Endometrium (tissue), 2 donors: ENCODE measurements around the gene ANO4.
A peak's percentile ranks its signal among the peaks of the same experiment; 100 is the strongest.
"Not testable (repeated sequence)": the region's sequence is repeated elsewhere in the genome, so short reads cannot be mapped to it uniquely, and the experiment has no call there.

Experiments
- FAIRE-seq: peaks from 2 replicates; lab custom pipeline; 2012; peaks lifted over from hg19 to GRCh38; lab: Jason Lieb, UNC
- donor health status: control.
- donor health status: control.

ANO4 gene

DNA sequence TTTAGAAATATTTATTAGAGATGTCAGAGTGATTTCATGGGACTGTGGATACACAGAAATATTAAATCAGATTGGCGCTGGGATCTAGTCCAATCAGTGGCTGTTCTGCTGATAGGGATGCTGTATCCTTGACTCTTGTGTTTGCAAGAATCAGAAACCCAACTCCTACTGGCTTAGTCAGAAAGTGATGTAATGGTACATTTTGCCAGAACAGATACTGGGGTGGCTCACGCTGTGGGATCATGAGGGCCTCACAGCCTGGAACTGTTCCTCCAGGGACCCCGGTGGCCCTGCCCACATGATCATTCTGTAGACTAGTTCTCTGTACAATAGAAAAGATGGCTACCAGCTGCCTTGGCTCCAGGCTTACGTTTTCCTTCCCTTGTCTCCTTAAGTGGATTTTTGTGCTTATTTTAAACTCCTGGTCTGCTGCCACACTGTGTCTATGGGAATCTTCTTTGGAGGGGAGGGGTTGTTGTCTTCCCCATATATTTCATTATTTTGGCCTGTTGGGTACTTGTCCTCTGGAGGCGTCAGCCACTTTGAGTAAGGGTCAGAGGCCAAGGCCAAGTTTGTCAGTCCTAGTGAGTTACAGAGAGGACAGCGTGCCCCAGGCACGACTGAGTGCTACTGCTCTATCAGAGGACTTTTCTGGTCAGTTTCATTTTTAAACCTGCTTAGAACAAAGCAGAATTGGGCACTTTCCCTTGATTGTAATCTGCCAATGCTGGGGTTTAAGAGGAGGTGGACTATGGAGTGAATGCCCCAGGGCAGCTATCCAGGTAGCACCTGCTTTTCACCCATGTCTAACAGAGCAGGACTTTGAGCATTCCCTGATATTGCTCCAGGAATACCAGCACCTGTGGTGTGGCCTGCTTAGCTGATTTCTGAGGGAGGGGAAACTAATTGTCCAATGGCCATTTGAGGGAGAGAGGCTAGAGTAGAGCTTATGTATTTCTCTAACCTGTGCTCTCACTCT is 251.2 kb downstream of the ANO4 start:
- no peak for FAIRE-seq

DNA sequence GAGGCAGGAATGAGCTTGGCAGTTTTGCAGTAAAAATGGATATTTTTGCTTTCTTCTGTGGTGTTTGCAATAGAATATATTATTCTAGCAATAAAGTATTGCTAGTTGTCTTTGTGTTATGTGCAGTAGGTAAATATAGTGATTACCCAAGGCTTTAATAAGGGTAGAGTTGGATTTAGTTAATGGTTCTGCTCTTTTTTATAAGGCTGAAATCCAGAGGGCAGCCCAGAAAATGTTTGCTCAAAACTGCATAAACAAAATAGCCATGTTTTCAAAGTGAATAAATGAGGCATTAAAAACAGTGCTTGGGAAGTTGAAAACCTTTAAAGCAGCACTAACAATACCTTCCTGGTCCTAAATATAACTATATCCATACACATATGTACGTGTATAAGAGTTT is 253.1 kb downstream of the ANO4 start:
- FAIRE-seq = peak; percentile 37

DNA sequence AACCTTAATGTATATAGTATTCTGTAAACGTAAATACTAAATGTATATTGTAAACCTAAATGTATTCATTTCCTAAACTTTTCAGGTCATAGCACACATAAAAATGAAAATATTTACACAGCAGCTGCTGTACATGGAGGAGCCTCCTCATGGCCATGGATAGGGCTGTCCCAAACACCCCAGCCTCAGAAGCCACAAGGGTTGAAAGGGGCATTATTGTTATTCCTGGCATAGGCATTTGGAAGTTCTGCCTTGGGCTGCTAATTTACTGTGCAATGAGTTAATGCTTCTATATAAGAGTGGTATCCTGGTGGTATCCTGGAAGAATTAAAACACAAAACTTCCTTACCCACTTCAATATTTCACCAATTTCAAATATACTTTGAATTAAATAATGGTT is 256.1 kb downstream of the ANO4 start:
- FAIRE-seq = no peak

DNA sequence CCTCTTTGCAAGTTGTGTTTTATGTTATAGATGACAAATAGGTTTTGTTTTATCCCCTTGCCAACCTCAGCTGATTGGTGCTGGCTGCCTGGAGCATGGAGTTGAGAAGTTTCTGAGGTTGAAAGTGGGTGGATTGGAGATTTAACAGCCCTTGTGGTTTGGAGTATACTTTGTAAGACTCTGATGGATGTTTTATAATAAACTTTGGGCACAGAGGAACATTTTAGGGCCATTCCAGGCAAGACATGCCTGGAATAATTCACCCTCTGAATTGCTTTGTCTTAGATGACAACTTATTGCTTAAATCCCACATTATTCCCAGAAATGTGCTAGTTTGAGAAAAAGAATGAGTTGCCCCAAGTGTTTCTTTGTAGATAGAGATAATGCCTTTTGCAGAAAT is 256.6 kb downstream of the ANO4 start:
- FAIRE-seq = no peak

DNA sequence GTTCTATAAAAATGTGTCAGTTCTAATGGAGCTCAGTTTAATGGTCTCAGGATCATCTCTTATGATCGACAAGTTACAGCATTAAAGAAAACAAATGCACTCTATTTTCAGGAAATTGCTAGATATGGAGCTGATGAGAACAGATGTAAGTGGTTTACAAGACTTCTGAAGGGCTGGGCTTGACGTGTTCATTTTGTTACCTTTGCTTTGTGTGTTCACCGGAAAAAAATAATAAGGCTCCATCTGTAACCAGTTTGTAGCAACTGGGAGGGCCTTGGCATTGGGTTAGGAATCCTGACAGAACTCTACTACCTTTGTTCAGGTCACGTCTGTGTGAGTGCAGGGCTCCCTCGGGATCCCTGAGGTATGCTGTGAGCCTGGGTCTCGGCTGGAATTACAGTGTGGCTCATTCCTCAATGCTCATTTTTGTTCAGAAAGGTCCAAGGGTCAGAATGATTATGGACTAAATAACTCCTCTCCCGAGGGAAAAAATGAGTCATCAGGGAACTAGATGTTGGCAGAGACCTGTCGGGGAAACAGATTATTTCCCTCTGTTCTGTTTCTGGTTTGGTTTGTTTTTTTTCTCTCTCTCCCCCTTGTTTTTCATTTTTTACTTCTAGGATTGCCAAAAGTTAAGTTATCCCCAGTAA is 257.4 kb downstream of the ANO4 start:
- peak; percentile 99 for FAIRE-seq

DNA sequence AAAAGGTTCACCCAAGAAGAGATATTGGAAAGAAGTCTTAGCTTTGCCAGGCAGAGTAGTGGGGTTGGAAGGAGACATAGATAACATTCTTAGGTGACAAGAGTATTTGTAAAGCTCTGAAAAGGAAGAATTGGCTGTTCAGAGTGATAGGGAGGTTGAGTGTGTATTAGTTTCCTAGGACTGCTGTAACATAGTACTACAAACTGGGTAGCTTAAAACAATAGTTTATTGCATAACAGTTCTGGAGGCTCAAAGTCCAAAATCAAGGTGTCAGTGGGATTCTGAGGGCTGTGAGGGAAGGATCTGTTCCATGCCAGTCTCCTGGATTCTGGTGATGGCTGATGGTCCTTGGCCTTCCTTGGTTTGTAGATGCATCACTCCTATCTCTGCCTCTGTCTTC is 258.6 kb downstream of the ANO4 start:
- FAIRE-seq = no peak

DNA sequence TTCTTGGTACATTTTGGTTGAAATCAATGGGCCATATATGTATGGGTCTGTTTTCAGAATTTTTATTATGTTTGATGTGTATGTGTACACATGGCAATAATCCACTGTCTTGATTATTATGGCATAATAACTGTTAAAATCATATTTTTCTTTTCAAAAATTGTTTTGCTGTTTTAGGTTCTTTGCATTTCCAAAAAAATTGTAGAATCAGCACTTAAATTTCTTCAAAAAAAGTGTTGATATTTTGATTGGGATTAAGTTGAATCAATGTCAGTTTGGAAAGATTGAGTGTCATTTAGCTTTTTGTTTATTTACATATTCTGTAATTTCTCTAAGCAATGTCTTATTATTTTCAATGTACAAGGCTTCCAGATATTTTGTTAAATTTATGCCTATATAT is 261.4 kb downstream of the ANO4 start:
- peak; percentile 26 for FAIRE-seq

DNA sequence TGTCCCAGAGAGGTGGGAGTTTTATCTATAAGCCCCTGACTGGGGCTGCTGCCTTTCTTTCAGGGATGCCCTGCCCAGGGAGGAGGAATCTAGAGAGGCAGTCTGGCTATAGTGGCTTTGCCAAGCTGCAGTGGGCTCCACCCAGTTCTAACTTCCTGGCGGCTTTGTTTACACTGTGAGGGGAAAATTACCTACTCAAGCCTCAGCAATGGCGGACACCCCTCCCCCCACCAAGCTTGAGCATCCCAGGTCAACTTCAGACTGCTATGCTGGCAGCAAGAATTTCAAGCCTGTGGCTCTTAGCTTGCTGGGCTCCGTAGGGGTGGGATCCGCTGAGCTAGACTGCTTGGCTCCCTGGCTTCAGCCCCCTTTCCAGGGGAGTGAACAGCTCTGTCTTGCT is 267.9 kb downstream of the ANO4 start:
- not testable (repeated sequence) for FAIRE-seq

DNA sequence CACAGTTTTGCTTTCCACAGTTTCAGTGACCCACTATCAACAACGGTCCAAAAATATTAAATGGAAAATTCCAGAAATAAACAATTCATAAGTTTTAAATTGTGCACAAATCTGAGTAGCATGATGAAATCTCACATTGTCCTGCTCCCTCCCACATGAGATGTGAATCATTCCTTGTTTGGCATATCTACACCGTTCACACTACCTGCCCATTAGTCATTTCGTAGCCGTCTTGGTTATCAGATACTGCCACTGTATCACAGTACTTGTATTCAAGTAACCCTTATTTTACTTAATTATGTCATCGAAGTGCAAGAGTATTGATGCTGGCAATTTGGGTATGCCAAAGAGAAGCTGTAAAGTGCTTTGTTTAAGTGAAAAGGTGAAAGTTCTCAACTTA is 270.1 kb downstream of the ANO4 start:
- FAIRE-seq = no peak

DNA sequence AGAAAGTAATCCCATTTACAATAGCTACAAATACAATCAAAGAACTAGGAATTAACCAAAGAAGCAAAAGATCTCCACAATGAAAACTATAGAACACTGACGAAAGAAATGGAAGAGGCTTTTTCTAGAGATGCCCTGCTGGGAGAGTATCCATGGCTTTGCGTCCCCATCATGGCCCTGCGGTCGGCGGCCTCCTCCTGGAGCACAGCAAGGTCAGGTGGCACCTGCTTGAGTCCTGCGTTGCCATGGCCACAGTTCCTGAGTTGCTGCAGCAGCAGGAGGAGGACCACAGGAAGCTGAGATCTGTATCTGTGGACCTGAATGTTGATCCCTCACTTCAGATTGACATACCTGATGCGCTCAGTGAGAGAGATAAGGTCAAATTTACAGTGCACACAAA is 271.9 kb downstream of the ANO4 start:
- no peak for FAIRE-seq

DNA sequence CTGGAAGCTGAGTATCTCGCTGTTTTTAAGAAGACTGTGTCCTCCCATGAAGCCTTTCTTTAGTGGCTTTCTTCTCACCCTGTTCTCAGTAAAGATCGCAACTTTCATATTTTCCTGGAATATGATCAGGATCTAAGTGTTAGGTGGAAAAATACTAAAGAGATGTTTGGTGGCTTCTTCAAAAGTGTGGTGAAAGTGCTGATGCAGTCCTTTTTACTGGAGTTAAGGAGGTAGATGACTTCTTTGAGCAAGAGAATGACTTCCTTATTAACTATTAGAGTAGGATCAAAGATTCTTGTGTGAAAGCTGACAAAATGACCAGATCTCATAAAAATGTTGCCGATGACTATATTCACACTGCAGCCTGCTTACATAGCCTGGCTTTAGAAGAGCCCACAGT is 273.8 kb downstream of the ANO4 start:
- no peak for FAIRE-seq

DNA sequence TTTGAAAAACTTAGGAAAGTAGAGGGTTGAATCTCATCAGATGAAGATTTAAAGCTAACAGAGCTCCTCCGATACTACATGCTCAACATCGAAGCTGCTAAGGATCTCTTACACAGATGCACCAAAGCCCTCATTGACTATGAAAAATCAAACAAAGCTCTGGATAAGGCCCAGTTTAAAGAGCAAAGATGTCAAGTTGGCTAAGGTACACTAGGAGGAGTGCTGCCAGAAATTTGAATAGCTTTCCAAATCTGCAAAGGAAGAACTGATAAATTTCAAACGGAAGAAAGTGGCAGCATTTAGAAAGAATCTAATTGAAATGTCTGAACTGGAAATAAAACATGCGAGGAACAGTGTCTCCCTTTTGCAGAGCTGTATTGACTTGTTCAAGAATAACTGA is 274.3 kb downstream of the ANO4 start:
- FAIRE-seq = no peak

DNA sequence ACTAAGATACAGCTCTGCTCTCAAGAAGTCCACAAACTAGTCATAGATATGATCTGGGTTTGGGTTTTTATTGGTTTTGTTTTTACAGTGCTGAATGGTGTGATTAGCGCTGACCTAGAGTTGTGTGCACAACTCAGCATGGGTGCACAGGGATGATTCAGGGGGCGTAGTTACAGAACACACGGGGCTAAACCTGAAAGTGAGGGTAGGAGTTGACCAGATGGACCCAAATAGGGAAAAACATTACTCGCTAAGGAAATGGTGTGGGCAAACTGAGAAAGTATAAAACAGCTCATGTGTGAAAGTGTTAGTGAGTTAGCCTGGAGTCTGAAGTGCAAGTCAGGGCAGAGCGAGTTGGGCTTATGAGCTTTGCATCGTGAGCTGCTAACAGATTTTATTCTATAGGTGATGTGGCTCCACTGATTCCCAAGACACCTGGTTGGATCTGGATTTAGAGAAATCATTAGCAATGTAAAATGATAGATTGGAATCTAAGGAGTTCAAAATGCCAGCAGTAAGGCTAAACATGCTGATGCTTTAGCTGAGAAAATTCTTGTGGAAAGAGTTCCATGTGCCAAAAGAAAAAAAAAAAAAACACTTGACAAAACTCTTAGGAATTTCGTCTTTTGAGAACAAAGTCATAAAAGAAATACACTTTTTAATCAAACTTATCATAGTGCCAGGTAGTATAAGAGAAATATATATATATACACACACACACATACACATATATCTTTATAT is 280.5 kb downstream of the ANO4 start:
- peak; percentile 86 for FAIRE-seq

DNA sequence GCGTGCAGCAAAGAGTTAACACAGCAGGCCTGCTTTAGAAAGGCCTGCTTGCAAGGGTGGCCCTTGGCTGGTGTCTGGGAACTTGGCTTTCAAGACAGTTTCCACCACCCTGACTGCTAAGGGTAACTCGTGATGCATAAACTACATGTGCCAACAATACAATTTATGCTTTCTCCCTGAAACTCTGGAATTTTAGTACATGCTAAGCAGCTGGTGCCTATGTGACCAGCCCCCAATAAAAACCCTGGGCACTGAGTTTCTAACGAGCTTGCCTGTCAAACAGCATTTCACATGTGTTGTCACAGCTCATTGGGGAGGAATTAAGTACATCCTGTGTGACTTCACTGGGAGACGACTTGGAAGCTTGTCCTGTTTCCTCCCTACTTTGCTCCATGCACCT is 282.3 kb downstream of the ANO4 start:
- no peak for FAIRE-seq

DNA sequence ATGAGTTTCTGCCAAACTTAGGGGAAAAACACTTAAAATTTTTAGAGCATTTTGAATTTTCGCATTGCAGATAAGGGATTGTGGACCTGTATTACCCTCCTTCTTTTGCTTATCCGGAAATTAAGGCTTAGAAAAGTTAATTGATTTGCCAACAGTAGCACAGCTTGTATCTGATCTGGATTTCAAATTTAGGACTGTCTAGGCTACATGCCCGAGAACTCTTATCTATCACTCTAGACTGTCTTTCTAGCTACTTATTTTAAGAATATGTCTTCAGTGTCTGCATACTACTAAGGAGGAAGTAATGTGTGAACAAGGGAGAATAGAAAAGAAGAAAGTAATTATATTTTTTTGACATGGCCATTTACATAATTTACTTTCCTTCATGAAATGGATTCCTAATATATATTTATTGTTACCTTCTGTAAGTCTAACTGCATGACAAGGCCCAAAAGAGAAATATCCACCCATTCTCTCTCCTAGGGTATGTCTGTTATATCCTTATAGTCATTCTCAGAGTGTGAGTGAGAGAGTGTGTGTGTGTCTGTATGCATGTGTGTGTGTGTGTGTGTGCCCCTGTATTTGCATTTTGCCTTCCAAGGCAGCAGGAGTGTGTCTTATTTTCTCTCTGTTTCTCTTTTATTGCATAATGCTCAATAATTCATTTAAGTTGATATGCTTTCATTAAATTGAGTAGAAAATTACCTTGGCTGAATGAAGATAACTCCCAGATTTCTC is 283.4 kb downstream of the ANO4 start:
- FAIRE-seq = no peak

DNA sequence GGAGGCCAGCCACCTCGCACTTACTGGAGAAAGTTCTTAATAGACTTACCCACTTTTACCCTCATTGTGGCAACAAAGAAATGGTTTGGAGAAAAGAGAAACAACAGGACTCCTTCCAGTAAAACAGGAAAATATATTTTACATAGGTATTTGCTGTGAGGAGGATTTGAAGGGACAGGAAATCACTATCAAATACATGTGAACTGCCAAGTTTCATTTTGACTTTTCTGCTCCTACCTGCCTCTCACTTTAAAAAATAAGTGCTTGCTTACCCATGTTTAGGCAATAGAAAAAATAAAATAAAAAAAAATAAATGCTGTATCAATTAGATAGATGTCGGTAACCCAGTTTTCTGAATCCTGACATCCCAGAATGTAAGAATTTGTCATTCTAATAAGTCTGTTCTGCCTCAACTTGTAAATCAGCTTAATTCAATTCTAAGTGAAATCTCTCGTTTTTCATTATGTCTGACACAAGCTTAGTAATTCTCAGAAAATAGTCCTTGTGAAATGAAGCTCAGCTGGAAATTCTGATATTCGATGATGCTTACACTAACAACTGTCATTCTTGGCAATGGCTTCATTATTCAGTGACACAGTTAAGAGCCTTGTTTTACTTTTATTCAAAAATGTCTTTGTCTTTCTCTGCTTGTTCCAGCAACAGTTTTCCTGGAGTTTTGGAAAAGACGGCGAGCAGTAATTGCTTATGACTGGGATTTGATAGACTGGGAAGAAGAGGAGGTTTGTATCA is 284.1 kb downstream of the ANO4 start:
- FAIRE-seq = no peak

DNA sequence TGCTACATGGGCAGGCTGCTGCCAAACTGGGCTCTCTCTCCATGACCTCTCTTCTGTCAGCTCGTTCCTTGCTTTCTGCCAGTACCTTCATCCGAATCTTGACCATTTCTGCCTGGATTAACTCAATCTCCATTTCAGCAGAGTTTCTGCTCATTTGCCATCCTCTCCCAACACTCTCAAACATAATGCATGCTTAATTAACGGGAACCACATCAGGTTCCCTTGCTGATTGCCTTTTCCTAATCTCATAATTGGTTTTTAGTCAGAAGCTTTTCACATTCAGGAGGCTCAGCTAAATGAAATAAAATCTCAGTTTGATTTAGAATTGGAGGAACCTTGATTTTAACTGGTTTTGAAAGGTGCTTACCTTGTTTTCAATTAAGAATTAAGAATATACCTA is 288.1 kb downstream of the ANO4 start:
- no peak for FAIRE-seq

DNA sequence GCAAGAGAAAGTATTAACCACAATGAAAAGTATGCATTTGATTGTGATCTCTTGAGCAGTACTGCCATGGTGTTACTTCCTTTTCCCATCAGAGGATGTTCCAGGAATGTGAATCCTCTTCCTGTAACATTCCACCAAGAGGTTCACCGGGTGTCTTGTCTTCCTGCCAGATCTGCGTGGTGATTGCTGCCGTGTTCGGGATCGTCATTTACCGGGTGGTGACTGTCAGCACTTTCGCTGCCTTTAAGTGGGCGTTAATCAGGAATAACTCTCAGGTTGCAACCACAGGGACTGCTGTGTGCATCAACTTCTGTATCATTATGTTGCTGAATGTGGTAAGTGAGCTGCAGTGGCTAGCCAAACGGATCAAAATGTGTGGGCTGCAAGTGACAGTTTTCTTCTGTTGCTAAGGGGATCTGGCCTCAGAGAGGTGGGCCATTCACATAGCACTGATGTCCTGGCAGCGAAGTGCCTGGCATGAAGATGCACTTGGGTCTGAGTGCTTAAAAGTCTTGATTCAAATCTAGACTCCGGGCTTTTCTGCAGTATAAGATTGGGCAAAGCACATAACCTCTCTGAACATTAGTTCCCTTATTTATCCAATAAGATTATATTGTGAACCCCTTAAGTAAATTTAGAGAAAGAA is 292.0 kb downstream of the ANO4 start:
- FAIRE-seq = no peak

DNA sequence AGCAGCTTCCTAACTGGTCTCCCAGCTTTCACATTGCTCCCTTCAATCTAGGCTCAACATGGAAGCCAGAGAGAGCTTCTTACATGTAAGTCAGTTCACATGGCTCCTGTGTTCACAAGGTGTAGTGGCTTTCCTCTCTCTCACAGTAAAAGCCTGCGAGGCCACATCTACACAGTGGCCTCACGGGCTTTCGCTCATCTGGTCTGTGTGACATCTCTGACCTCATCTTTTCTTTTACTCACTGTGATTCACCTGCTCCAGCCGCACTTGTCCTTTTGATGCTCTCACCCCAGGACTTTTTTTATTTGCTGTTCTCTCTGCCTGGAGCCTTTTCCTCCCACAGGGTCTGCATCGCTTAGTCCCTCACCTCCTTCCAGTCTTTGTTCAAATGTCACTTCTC is 293.3 kb downstream of the ANO4 start:
- FAIRE-seq = no peak

DNA sequence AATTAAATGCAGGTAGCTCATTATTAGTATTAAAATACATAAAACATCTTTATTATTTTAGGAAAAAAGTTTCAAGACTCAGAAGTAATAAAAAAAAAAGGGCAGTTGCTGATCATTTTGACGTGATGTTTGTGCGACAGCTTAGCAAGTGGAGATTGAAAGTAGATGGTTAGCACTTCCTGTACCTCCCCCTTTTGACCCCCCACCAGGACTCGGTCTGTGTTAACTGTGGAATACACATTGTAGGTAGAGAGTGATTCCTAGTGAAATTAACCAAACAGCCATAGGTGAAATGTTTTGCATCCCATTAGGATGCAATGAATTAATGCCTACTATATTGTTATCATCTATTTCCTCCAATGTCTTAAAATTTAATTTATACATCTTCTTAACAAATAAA is 294.7 kb downstream of the ANO4 start:
- FAIRE-seq = no peak

DNA sequence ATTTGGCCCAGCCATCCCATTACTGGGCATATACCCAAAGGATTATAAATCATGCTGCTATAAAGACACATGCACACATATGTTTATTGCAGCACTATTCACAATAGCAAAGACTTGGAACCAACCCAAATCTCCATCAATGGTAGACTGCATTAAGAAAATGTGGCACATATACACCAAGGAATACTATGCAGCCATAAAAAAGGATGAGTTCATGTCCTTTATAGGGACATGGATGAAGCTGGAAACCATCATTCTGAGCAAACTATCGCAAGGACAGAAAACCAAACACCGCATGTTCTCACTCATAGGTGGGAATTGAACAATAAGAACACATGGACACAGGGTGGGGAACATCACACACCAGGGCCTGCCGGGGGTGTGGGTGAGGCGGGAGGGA is 295.6 kb downstream of the ANO4 start:
- FAIRE-seq = not testable (repeated sequence)
